H54 (cell line): ENCODE results near the gene SLC44A2.
A peak's percentile ranks its signal among the peaks of the same experiment; 100 is the strongest.

ENCODE experiments used
- DNase-seq: peaks from one replicate; pipeline ENCODE4 v3.0.0; 2011; ENCODE audit warnings: low spot score, mixed read lengths; ENCODE audit not compliant: insufficient read length
- FAIRE-seq: peaks from 3 replicates; lab custom pipeline; 2011; peaks lifted over from hg19 to GRCh38; lab: Jason Lieb, UNC
- POLR2A ChIP-seq: IDR thresholded peaks from 2 replicates; pipeline ENCODE4 v1.6.1; 2011; ENCODE audit warnings: low read depth, mild to moderate bottlenecking, low read length

Gene SLC44A2

DNA sequence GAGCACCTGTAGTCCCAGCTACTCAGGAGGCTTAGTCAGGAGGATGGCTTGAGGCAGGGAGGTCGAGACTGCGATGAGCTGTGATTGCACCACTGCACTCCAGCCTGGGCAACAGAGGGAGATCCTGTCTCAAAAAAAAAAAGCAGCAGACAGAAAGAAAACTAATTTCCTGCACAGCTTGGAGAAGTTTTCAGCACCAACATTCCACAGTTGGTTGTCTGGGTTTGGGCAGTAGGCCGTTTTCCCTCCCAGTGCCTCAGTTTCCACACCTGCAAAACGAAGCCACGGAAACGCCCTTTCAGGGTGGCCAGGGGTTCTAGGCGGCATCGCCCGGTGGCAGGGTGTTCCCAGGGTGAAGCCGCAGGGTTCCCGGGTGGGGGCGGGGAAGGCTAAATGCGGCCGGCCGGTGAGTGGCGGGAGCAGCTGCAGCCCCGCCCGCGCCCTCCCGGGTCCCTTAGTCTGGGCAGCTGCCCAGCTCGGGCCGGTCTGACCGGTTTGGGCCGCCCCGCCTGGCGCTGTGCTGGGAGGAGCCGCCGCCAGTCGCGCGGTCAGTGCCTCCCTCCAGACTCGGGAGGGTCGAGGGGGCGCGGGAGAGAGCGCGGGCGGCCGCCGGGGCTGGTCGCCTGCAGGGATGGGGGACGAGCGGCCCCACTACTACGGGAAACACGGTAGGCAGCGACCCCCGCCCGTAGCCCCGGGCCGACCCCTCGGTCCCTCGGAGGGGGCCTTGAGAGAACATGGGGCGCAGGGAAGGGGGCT, at the start of gene SLC44A2:
Gene SLC44A2 (plus strand): TSS at position 551 of the 759 bp plus-strand sequence. CDS start 81 bp downstream, at position 632.
- FAIRE-seq (no peak), DNase-seq (peak; percentile 91)
- peak; percentile 70 for TF ChIP-seq POLR2A

DNA sequence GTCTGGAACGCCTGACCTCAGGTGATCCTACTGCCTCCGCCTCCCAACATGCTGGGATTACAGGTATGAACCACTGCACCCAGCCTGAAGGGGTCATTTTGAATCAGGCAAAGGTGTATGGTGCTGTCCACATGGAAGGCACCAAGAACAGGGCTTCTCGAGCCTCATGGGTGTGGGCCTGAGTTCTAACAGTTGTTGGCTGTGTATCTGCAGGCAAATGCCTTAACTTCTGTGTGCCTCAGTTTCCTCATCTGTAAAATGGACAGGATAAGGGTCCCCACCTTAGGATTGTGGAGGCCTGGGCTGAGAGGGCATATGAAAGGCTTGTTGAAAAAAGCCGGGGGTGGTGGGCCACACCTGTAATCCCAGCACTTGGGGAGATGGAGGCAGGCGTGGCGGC, 47.4 kb upstream of the SLC44A2 start:
- TF ChIP-seq POLR2A = no peak
- DNase-seq (no peak), FAIRE-seq (no peak)

DNA sequence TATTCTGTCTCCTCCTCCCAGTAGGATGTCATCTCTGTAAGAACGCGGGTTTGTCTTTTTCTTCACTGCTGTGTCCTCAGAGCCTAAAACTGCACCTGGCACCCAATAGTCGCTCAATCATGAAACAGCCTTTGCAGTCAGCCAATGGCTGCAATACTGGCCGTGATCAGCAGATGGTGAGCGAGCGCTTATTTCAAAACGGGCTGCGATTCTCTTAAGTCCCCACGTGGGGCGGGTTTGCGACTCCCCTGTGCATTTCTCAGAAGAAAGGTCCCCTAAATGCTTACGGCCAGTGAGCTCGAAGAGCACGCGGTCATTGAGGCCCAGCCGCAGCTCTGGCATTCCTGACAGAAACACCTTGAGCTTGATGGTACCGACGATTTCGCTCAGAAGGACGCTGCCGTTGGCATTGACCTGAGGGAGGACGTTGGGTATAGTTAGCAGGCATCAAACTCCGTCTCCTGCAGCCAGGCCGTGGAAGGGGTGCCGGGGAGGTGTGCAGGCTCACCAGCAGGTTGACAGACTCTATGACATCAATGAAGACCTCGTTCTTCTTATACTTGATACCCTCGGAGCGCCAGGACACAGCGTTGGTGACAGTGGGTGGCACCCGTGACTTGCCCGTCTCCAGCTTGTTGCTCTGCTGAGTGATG, 44.2 kb upstream of the SLC44A2 start:
- FAIRE-seq = peak; percentile 62
- TF ChIP-seq POLR2A = no peak
- peak; percentile 67 for DNase-seq

DNA sequence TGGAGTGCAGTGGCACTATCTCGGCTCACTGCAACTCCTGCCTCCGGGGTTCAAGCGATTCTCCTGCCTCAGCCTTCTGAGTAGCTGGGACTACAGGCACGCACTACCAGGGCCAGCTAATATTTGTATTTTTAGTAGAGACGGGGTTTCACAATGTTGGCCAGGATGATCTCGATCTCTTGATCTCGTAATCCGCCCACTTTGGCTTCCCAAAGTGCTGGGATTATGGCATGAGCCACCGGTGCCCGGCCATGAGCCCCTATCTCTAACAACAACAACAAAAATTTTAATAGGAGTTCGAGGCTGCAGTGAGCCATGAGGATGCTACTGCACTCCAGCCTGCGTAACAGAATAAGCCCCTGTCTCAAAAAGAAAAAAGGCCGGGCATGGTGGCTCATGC, 43.3 kb upstream of the SLC44A2 start:
- DNase-seq (no peak), FAIRE-seq (no peak)
- TF ChIP-seq POLR2A = no peak

DNA sequence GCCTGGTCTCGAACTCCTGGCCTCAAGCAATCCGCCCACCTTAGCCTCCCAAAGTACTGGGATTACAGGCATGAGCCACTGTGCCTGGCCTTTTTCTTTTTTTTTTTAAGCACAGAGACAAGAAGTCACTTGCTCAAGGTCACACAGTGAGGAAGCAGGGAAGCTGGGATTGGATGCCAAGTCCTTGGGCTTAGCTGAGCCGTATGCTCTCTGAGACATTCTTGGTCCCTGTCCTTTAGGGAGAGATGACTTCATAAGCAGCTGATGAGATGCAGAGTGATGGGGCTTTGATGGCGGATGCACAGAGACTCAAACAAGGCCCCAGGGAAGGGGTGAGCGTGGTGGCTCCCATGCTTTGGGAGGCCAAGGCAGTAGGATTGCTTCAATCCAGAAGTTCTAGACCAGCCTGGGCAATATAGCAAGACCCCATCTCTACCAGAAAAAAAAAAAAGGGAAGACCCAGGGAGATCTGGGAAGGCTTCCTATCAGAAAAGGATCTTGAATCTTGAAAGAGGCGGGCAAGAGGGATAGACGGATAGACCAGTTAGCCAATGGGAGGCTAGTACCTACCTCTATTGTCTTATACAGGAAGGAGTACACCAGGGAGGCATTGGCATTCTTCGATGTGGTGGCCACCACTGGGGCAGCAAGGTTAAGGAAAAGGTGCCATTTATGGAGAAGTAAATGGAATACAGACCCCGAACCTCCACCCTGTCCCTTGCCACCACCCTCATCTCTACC, 42.1 kb upstream of the SLC44A2 start:
- no peak for TF ChIP-seq POLR2A
- DNase-seq = no peak
- no peak for FAIRE-seq

DNA sequence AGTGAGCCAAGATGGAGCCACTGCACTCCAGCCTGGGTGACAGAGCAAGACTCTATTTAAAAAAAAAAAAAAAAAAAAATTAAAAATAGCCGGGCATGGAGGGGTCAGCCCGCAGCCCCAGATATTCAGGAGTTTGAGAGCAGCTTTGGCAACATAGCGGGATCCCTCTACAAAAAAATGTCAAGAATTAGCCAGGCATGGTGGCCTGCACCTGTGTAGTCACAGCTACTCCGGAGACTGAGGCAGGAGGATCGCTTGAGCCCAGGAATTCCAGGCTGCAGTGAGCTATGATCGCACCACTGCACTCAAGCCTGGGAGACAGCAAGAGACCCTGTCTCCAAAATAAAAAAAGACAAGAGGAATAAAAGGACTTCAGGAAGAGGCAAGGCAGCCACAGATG, 39.0 kb upstream of the SLC44A2 start:
- TF ChIP-seq POLR2A = no peak
- FAIRE-seq = no peak
- no peak for DNase-seq

DNA sequence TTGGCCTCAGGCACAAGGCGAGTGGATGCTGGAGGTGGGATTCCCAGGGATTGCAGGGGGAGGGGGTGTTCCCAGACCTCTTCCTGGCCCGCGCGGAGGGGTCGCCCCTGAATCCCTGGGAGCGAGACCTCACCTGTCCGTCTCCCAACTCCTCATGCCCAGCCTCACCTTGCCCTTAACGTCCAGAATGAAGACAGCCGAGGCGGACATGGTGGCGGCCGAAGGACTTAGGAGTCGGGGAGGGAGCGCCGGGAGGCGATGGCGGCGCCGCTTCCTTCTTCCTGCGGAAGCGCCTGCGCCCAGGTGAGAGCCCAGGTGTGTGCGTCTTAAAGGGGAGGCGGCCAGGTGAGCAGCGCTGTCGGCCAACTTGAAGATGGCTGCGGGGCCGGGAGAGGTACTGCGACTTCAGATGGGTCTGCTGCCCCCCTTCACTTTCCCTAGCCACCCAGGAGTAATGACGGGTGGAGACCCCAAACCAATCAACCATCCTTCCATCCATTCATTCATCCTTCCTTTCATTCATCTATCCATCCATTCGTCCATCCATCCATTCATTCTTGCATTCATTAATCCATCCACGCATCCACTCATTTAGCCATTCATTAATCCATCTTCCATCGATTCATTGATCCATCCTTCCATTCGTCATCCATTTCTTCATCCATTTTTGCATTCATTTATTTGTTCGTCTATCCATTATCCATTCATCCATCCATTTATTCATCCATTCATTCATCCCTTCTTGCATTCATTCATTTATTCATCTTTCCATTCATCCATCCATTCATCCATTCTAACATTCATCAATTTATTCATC, 38.1 kb upstream of the SLC44A2 start, which contains the start of gene AP1M2:
Gene AP1M2 (minus strand): TSS at position 291 of the 817 bp plus-strand sequence. CDS start 81 bp downstream, at position 210.
- no peak for TF ChIP-seq POLR2A
- DNase-seq (no peak), FAIRE-seq (no peak)

DNA sequence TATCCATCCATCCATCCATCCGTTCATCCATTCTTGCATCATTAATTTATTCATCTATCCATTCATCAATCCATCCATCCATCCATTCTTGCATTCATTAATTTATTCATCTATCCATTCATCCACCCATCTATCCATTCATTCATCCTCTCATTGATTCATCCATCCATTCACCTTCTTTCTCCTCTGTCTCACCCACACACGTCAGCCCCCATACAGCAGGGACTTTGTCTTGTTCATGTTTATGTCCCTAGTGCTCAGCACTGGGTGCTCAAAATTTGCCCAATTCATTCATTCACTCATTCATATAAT, 37.6 kb upstream of the SLC44A2 start:
- DNase-seq (no peak), FAIRE-seq (no peak)
- no peak for TF ChIP-seq POLR2A

DNA sequence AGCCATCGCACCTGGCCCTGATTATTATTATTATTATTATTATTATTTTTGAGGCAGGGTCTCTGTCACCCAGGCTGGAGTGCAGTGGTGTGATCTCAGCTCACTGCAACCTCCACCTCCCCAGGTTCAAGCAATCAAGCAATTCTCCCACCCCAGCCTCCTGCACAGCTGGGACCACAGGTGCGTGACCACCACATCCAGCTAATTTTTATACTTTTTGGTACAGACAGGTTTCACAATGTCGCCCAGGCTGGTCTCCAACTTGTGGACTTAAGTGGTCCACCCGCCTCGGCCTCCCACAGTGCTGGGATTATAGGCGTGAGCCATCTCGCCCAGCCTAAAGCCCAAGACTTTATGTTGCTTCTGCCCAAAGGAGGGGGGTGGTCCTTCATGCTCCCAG, 32.2 kb upstream of the SLC44A2 start:
- DNase-seq (no peak), FAIRE-seq (no peak)
- no peak for TF ChIP-seq POLR2A

DNA sequence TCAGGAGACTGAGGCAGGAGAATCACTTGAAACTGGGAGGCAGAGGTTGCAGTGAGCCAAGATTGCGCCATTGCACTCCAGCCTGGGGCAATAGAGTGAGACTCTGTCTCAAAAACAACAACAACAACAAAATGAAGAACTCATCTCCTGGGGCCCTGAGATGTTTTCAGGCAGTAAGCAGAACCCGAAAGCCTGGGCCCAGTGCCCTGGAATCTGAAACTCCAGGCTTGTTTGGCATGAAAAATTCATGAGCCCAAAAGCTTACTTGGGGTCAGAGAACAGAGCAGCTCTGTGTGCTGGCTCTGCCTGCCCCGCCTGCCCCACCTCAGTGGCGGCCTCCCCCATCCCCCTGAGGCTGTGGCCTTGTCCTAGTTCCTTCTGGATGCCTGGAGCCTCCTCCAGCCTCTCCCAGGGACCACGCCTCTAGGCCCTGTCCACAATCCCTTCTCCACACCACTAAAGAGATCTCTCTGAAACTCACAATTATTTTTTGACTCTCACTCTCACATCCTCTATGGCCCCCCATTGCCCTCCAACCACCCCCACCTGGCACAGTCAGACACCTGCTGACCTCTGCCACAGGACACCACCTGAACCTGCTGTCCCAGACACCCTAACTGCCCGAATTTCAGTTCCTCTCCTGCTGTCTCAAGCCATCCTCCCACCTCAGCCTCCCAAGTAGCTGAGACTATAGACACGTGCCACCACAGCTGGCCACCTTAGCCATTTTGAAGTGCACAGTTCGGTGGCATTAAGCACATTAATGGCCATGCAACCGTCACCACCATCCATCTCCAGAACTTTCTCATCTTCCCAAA, 31.3 kb upstream of the SLC44A2 start:
- DNase-seq (no peak), FAIRE-seq (no peak)
- no peak for TF ChIP-seq POLR2A

DNA sequence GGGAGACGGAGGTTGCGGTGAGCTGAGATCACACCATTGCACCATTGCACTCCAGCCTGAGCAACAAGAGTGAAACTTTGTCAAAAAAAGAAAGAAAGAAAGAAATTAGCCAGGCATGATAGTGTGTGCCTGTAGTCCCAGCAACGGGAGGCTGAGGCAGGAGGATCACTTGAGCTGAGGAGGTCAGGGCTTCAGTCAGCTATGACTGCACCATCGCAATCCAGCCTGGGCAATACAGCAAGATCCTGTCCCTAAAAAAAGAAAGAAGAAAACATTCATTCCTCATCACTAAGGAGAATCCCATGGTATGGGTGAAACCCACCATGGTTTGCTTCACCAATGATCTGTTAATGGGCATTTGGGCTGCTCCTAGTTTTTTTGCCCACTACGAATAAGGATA, 25.2 kb upstream of the SLC44A2 start:
- no peak for FAIRE-seq
- no peak for DNase-seq
- no peak for TF ChIP-seq POLR2A

DNA sequence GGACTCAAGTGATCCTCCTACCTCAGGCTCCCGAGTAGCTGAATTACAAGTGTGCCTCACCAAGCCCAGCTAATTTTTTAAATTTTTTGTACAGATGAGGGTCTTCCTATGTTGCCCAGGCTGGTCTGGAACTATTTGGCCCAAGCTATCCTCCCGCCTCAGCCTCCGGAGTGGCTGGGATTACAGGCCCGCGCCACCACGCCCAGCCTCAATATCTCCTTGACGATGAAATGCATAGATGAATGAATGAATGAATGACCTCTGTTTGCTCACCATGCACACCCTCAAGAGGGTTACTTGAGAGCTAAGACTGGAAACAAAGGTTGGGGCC, 23.4 kb upstream of the SLC44A2 start:
- DNase-seq (no peak), FAIRE-seq (no peak)
- TF ChIP-seq POLR2A = no peak

DNA sequence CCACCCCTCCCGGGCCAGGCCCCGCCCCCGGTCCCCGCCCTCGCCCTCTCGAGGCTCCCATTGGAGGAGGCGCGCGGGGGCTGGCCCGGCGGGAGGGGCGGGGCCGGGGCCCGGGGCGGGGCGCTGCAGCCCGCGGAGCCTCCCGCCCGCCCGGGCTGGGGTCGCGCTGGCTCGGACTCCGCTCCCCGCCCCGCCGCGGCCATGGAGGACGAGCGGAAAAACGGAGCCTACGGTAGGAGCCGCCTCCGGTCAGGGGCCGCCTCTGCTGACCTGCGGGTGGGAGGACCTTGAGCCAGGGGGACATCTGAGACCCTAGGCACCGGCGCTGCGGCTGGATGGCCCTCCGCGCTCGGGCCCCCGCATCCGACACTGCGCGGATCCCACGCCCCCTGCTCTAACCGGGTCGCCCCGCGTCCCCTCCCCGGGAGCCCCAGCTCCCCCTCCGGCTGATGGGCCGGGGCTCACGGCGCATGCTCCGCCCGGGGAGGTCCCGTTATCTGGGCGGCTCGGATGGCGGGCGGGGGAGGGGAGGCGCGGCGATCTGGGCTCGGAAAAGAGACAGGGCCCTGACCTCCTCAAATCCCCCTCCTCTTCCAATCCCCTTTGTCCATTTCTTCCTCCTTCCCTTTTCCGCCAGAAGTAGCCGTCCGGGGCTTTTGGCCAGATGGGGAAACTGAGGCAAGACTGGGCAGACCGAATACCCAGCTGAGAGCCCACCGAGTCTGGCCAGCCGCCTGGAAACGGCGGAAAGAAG, 22.8 kb upstream of the SLC44A2 start:
- FAIRE-seq (no peak), DNase-seq (peak; percentile 87)
- 0 out of 2 replicates have a peak, but pooled peaks have one; percentile 35 for TF ChIP-seq POLR2A
